Fibroblast of mammary gland (primary cell): ENCODE data around the gene KLF12.

Source experiments
- DNase-seq: peaks from one replicate; pipeline ENCODE4 v3.0.0-alpha.2; 2010; ENCODE audit warnings: low read depth
- H3K4me3 ChIP-seq: 2 replicates; pipeline ENCODE4 v1.5.1; 2011; ENCODE audit warnings: low read depth, mild to moderate bottlenecking, low read length, moderate library complexity; ENCODE audit not compliant: control insufficient read depth
- CTCF ChIP-seq: conservative IDR thresholded peaks from 2 replicates; pipeline ENCODE4 v1.5.1; 2011; ENCODE audit warnings: low read depth, low read length, inconsistent platforms; ENCODE audit not compliant: control insufficient read depth, insufficient read depth

Gene KLF12

GRCh38 chr13:74132152-74132775 lies 1.9 kb downstream of the KLF12 start:
- no peak for TF ChIP-seq CTCF
- peak overlapping the region; percentile 88 for H3K4me3 ChIP-seq
- no peak for DNase-seq

GRCh38 chr13:74131227-74131626 lies 3.0 kb downstream of the KLF12 start:
- no peak for DNase-seq
- no peak for TF ChIP-seq CTCF
- no peak overlapping the region for H3K4me3 ChIP-seq

- H3K4me3 ChIP-seq = no peak overlapping the region
- peak; percentile 52 for DNase-seq
- TF ChIP-seq CTCF = no peak
Observed at GRCh38 chr13:74129500-74130191, 4.6 kb downstream of the KLF12 start.

- no peak for TF ChIP-seq CTCF
- peak; percentile 38 for DNase-seq
- no peak overlapping the region for H3K4me3 ChIP-seq
Observed at GRCh38 chr13:74128156-74128767, 5.9 kb downstream of the KLF12 start.

GRCh38 chr13:74118328-74118727 lies 15.9 kb downstream of the KLF12 start:
- no peak overlapping the region for H3K4me3 ChIP-seq
- TF ChIP-seq CTCF = no peak
- DNase-seq = no peak

GRCh38 chr13:74117207-74117705 lies 16.9 kb downstream of the KLF12 start:
- H3K4me3 ChIP-seq = no peak overlapping the region
- TF ChIP-seq CTCF = no peak
- DNase-seq = no peak
